H9 (cell line): Measurements from ENCODE around the gene NEK7. TPM values are rescaled to one million over a fixed set of nuclear protein-coding genes. Genes with fewer than 3 reads are reported as not detected.

Experiments
- DNase-seq: peaks from one replicate; pipeline ENCODE4 v3.0.0-alpha.2; 2017
- H2AFZ ChIP-seq: one replicate; pipeline ENCODE4 v1.6.1; 2013; ENCODE audit warnings: mild to moderate bottlenecking, low read length, control low read depth, moderate library complexity
- H2AK5ac ChIP-seq: 2 replicates; pipeline ENCODE4 v1.6.1; 2013; ENCODE audit warnings: low read length, control low read depth, mixed read lengths; ENCODE audit not compliant: insufficient read length
- H2BK120ac ChIP-seq: one replicate; pipeline ENCODE4 v1.6.1; 2013; ENCODE audit warnings: low read depth, mild to moderate bottlenecking, low read length, control low read depth, inconsistent platforms; ENCODE audit not compliant: poor library complexity, severe bottlenecking
- H2BK12ac ChIP-seq: 2 replicates; pipeline ENCODE4 v1.6.1; 2013; ENCODE audit warnings: low read length, control low read depth, mixed read lengths, low read depth; ENCODE audit not compliant: insufficient read length
- H2BK15ac ChIP-seq: 2 replicates; pipeline ENCODE4 v1.6.1; 2013; ENCODE audit warnings: low read depth, low read length, control low read depth
- H2BK20ac ChIP-seq: one replicate; pipeline ENCODE4 v1.6.1; 2013; ENCODE audit warnings: low read depth, mild to moderate bottlenecking, low read length, control low read depth, inconsistent platforms; ENCODE audit not compliant: poor library complexity, severe bottlenecking
- H2BK5ac ChIP-seq: 2 replicates; pipeline ENCODE4 v1.6.1; 2013; ENCODE audit warnings: low read length, control low read depth, mixed read lengths; ENCODE audit not compliant: insufficient read length
- H3K14ac ChIP-seq: 2 replicates; pipeline ENCODE4 v1.6.1; 2013; ENCODE audit warnings: low read length, control low read depth; ENCODE audit not compliant: insufficient read depth
- H3K18ac ChIP-seq: 2 replicates; pipeline ENCODE4 v1.6.1; 2013; ENCODE audit warnings: low read depth, mild to moderate bottlenecking, mixed read lengths, low read length, control low read depth; ENCODE audit not compliant: insufficient read length
- H3K23ac ChIP-seq: 2 replicates; pipeline ENCODE4 v1.6.1; 2013; ENCODE audit warnings: low read length, control low read depth, mixed read lengths, low read depth; ENCODE audit not compliant: insufficient read length
- H3K23me2 ChIP-seq: 2 replicates; pipeline ENCODE4 v1.6.1; 2013; ENCODE audit warnings: low read depth, mild to moderate bottlenecking, mixed read lengths, low read length, control low read depth; ENCODE audit not compliant: insufficient read length, poor library complexity, severe bottlenecking
- H3K27ac ChIP-seq: 2 replicates; pipeline ENCODE4 v1.5.1; 2013; ENCODE audit warnings: low read length, control low read depth, mixed read lengths, low read depth; ENCODE audit not compliant: insufficient read length
- H3K27me3 ChIP-seq: 2 replicates; pipeline ENCODE4 v1.6.1; 2013; ENCODE audit warnings: low read length, control low read depth, inconsistent platforms; ENCODE audit not compliant: insufficient read depth
- H3K4ac ChIP-seq: 2 replicates; pipeline ENCODE4 v1.6.1; 2013; ENCODE audit warnings: low read depth, mild to moderate bottlenecking, control low read depth, inconsistent platforms, low read length, moderate library complexity
- H3K4me1 ChIP-seq: 2 replicates; pipeline ENCODE4 v1.6.1; 2013; ENCODE audit warnings: low read length, control low read depth, inconsistent platforms; ENCODE audit not compliant: insufficient read depth
- H3K4me2 ChIP-seq: 2 replicates; pipeline ENCODE4 v1.6.1; 2013; ENCODE audit warnings: low read length, control low read depth, mixed read lengths; ENCODE audit not compliant: insufficient read length, insufficient read depth
- H3K56ac ChIP-seq: 2 replicates; pipeline ENCODE4 v1.6.1; 2013; ENCODE audit warnings: low read depth, mild to moderate bottlenecking, mixed read lengths, low read length, control low read depth; ENCODE audit not compliant: insufficient read length
- H3K79me1 ChIP-seq: 2 replicates; pipeline ENCODE4 v1.6.1; 2013; ENCODE audit warnings: low read depth, mild to moderate bottlenecking, moderate library complexity, low read length, control low read depth, inconsistent platforms; ENCODE audit not compliant: insufficient read depth, poor library complexity, severe bottlenecking
- H3K79me2 ChIP-seq: 2 replicates; pipeline ENCODE4 v1.6.1; 2013; ENCODE audit warnings: low read length, control low read depth, inconsistent platforms; ENCODE audit not compliant: insufficient read depth
- H3K9ac ChIP-seq: 2 replicates; pipeline ENCODE4 v1.6.1; 2013; ENCODE audit warnings: low read length, control low read depth, mixed read lengths; ENCODE audit not compliant: insufficient read length; ENCODE audit errors: extremely low read depth
- H3K9me3 ChIP-seq: one replicate; pipeline ENCODE4 v1.6.1; 2013; ENCODE audit warnings: low read depth, low read length, inconsistent platforms; ENCODE audit not compliant: control insufficient read depth
- H3T11ph ChIP-seq: one replicate; pipeline ENCODE4 v1.6.1; 2013; ENCODE audit warnings: mild to moderate bottlenecking, low read length, control low read depth, inconsistent platforms
- H4K20me1 ChIP-seq: one replicate; pipeline ENCODE4 v1.6.1; 2013; ENCODE audit not compliant: control insufficient read depth, insufficient read length, insufficient read depth
- H4K5ac ChIP-seq: 2 replicates; pipeline ENCODE4 v1.6.1; 2013; ENCODE audit warnings: low read depth, mild to moderate bottlenecking, mixed read lengths, low read length, control low read depth; ENCODE audit not compliant: insufficient read length
- H4K8ac ChIP-seq: replicated peaks from 2 replicates; pipeline ENCODE4 v1.6.1; 2013; ENCODE audit warnings: low read length, control low read depth, mixed read lengths, low read depth; ENCODE audit not compliant: insufficient read length
- H4K91ac ChIP-seq: 2 replicates; pipeline ENCODE4 v1.6.1; 2013; ENCODE audit warnings: low read depth, mild to moderate bottlenecking, moderate library complexity, mixed read lengths, low read length, control low read depth; ENCODE audit not compliant: insufficient read length
- H3K27ac Mint-ChIP-seq, 3 experiments: 2 replicates in 2 of 3; 3 replicates in 1 of 3; pipeline ENCODE4 v1.8.0; 2020 to 2021; ENCODE audit warnings: mixed read lengths in 3 of 3, mild to moderate bottlenecking in 1 of 3, moderate library complexity in 1 of 3
- H3K27me3 Mint-ChIP-seq: 2 replicates; pipeline ENCODE4 v1.8.0; 2021; ENCODE audit warnings: low read depth, mild to moderate bottlenecking, moderate library complexity, mixed read lengths
- H3K36me3 Mint-ChIP-seq, 3 experiments: 2 replicates in 2 of 3; 3 replicates in 1 of 3; pipeline ENCODE4 v1.8.0; 2020 to 2021; ENCODE audit warnings: low read depth in 3 of 3, mixed read lengths in 3 of 3; ENCODE audit not compliant: insufficient read depth in 1 of 3
- H3K4me1 Mint-ChIP-seq, 2 experiments: 2 replicates each; pipeline ENCODE4 v1.8.0; 2020; ENCODE audit warnings: mixed read lengths in 2 of 2
- H3K4me3 Mint-ChIP-seq, 2 experiments: 2 replicates in 1 of 2; 3 replicates in 1 of 2; pipeline ENCODE4 v1.8.0; 2020 to 2021; ENCODE audit warnings: mild to moderate bottlenecking in 2 of 2, mixed read lengths in 2 of 2, moderate library complexity in 1 of 2
- H3K9me3 Mint-ChIP-seq, 2 experiments: 2 replicates in 1 of 2; 3 replicates in 1 of 2; pipeline ENCODE4 v1.8.0; 2020; ENCODE audit warnings: mild to moderate bottlenecking in 2 of 2, mixed read lengths in 2 of 2, moderate library complexity in 1 of 2
- CTCF ChIP-seq: fragments of 200-600 bp; sonication (generic); conservative IDR thresholded peaks from 3 replicates; pipeline ENCODE4 v1.8.0; 2021; ENCODE audit warnings: antibody characterized with exemption, mild to moderate bottlenecking
- WGBS: extraction: QIAGEN DNeasy Blood & Tissue Kit; methylation state at CpG from one replicate; pipeline ENCODE4 v1.1.7; 2013; ENCODE audit warnings: missing lambda C conversion rate, low lambda C conversion rate, mixed read lengths; ENCODE audit not compliant: insufficient read length; ENCODE audit errors: extremely low coverage; 5-methylcytosine and 5-hydroxymethylcytosine counted together
- total RNA-seq: library from RNA; stranded (reverse); gene quantifications from 2 replicates; pipeline ENCODE4 v1.2.1, GENCODE V29; 2021

The NEK7 gene
- total RNA-seq, 1 experiment from 2014 or later = 9.6 TPM

DNA sequence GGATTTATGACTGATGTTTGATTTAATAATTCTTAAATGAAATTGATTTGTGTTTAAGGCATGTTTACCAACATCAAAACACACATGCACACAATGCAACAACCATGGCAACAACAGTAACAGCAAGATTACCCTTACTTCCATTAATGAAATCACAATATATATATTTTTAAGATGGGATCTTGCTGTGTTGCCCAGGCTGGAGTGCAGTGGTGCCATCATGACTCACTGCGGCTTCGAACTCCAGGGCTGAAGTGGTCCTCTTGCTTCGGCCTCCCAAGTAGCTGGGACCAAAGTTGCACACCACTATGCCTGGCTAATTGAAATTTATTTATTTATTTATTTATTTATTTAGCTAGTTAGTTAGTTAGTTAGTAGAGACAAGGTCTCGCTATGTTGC is 27.7 kb downstream of the NEK7 start:
- H2BK15ac ChIP-seq = no peak overlapping the region
- peaks cover 3% of the 10 kb centered on the region for H3K79me1 ChIP-seq
- H3K27me3 ChIP-seq = no peaks in the 10 kb centered on the region
- no peak for TF ChIP-seq CTCF
- no peaks in the 10 kb centered on the region for H3K4me1 ChIP-seq
- H3K9me3 ChIP-seq = no peaks in the 10 kb centered on the region
- H2BK20ac ChIP-seq = no peak overlapping the region
- H2BK5ac ChIP-seq = no peak overlapping the region
- no peak overlapping the region for H2BK120ac ChIP-seq
- H3K4me1 Mint-ChIP-seq = peaks cover 1 to 4% of the 10 kb centered on the region in 2 experiments
- H3K9me3 Mint-ChIP-seq = no peaks in the 10 kb centered on the region
- no peak overlapping the region for H2AFZ ChIP-seq
- H3K4ac ChIP-seq = no peak overlapping the region
- H3K79me2 ChIP-seq = peaks cover 2% of the 10 kb centered on the region; the same call in 1 of the 2 replicates
- no peak for DNase-seq
- no peak overlapping the region for H3K4me3 Mint-ChIP-seq
- H3K14ac ChIP-seq = no peak overlapping the region
- H3T11ph ChIP-seq = no peak overlapping the region
- H3K27ac ChIP-seq = no peak overlapping the region
- H3K56ac ChIP-seq = no peak overlapping the region
- no peak overlapping the region for H4K5ac ChIP-seq
- H2AK5ac ChIP-seq = no peak overlapping the region
- no peak overlapping the region for H3K27ac Mint-ChIP-seq
- H3K18ac ChIP-seq = no peak overlapping the region
- no CpG with 5 or more reads among the region's 4 CpGs for WGBS
- H3K36me3 Mint-ChIP-seq = no peaks in the 10 kb centered on the region
- no peak overlapping the region for H4K8ac ChIP-seq
- H3K27me3 Mint-ChIP-seq = no peaks in the 10 kb centered on the region
- H3K9ac ChIP-seq = no peak overlapping the region
- H3K4me2 ChIP-seq = no peak overlapping the region
- no peak overlapping the region for H4K91ac ChIP-seq
- H3K23ac ChIP-seq = no peak overlapping the region
- no peaks in the 10 kb centered on the region for H4K20me1 ChIP-seq
- H2BK12ac ChIP-seq = no peak overlapping the region
- H3K23me2 ChIP-seq = no peaks in the 10 kb centered on the region
